HG03558 (cell line): ENCODE measurements around the gene AHR.
"Not testable (repeated sequence)": the region's sequence is repeated elsewhere in the genome, so short reads cannot be mapped to it uniquely, and the experiment has no call there.

ENCODE experiments used
- ATAC-seq: cut with Tn5 transposase; IDR thresholded peaks from one replicate; pipeline ENCODE4 v1.9.1; 2021; ENCODE audit warnings: moderate number of reproducible peaks; ENCODE audit not compliant: unreplicated experiment; ENCODE audit errors: extremely low read depth

The AHR gene

GRCh38 chr7:17333221-17333620 is 34.8 kb downstream of the AHR start:
- no peak for ATAC-seq

DNA sequence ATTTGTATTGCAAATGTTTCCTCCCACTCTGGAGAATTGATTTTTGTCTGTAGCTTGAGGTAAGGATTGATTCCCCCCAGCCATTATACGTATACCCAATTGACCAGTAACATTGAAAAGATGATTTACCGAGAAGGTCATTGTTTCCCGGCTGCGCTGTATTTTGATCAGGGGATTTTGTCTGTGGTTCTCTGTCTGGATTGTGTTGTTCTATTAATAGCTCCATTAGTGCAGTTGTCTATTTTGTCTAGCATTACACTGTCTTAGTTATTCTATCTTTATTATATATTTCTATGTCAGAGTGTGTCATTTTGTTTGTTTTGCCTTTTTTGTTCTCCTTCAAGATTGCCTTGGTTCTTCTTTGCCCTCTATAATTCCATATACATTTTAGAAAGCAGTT is 37.7 kb downstream of the AHR start:
- ATAC-seq, result no peak

- no peak for ATAC-seq
These were observed 40.7 kb downstream of the AHR start for GRCh38 chr7:17339139-17339538.

- ATAC-seq, result no peak
These were observed 41.5 kb downstream of the AHR start for GRCh38 chr7:17339952-17340351.

GRCh38 chr7:17340655-17341054 is 42.2 kb downstream of the AHR start:
- ATAC-seq, result no peak

DNA sequence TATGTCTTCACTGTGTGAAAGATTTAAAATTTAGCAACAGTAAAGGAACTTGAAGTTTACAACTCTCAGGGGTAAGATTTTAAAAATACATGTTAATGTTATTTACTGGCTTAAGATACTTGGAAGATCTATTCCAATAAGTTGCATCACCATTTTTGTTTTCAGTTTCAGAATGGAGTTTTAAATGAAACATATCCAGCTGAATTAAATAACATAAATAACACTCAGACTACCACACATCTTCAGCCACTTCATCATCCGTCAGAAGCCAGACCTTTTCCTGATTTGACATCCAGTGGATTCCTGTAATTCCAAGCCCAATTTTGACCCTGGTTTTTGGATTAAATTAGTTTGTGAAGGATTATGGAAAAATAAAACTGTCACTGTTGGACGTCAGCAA is 44.3 kb downstream of the AHR start:
- ATAC-seq, result no peak

GRCh38 chr7:17347401-17347800 is 48.9 kb downstream of the AHR start:
- ATAC-seq, result no peak

DNA sequence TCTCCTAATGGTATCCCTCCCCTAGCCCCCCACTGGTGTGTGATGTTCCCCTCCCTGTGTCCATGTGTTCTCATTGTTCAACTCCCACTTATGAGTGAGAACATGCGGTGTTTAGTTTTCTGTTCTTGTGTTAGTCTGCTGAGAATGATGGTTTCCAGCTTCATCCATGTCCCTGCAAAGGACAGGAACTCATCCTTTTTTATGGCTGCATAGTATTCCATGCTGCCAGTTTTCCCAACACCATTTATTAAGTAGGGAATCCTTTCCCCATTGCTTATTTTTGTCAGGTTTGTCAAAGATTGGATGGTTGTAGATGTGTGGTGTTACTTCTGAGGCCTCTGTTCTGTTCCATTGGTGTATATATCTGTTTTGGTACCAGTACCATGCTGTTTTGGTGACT is 50.5 kb downstream of the AHR start:
- not testable (repeated sequence) for ATAC-seq

- not testable (repeated sequence) for ATAC-seq
These were observed 51.9 kb downstream of the AHR start for GRCh38 chr7:17350321-17350720.

DNA sequence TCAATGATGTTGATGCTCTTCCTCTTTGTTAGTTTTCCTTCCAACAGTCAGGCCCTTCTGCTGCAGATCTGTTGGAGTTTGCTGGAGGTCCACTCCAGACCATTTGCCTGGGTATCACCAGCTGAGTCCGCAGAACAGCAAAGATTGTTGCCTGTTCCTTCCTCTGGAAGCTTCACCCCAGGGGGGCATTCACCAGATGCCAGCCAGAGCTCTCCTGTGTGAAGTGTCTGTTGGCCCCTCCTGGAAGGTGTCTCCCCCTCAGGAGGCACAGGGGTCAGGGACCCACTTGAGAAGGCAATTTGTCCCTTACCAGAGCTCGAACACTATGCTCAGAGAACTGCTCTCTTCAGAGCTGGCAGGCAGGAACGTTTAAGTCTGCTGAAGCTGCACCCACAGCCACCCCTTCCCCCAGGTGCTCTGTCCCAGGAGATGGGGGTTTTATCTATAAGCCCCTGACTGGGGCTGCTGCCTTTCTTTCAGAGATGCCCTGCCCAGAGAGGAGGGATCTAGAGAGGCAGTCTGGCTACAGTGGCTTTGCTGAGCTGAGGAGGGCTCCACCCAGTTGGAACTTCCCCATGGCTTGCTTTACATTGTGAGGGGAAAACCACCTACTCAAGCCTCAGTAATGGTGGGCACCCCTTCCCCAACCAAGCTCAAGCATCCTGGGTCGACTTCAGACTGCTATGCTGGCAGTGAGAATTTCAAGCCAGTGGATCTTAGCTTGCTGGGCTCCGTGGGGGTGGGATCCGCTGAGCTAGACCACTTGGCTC is 55.4 kb downstream of the AHR start:
- not testable (repeated sequence) for ATAC-seq

DNA sequence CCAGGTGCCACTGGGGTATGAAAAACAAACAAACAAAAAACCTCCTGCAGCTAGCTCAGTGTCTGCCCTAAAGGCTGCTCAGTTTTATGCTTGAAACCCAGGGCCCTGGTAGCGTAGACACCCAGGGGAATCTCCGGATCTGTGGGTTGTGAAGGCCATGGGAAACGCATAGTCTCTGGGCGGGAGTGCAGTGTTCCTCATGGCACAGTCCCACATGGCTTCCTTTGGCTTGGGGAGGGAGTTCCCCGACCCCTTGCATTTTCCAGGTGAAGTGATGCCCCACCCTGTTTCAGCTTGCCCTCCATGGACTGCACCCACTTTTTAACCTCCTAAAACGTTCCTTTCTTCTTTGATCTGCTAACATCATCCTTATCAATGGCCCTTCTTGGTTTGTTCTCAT is 56.0 kb downstream of the AHR start:
- ATAC-seq, result no peak

GRCh38 chr7:17355050-17355449 is 56.6 kb downstream of the AHR start:
- no peak for ATAC-seq

GRCh38 chr7:17357952-17358351 is 59.5 kb downstream of the AHR start:
- ATAC-seq, result no peak

GRCh38 chr7:17359610-17360009 is 61.2 kb downstream of the AHR start:
- no peak for ATAC-seq

- ATAC-seq, result no peak
These were observed 64.1 kb downstream of the AHR start for GRCh38 chr7:17362439-17363105.

DNA sequence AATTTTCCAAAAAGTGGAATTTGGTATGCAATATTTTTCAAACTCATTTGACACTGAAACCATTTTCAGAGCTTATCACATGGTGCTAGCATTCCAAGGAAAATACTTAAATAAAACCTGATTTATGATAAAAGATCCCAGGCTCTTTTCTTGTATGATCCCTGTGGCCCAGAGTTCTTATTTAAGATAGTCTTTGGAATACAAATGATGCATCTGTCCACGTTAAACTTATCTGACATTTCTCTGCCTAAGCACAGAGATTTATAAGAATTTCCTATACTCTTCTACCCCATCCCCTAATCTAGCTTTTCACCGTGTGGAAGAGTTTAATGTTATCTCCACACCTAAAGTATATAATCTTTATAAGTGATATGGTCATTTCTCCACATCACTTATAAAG is 66.2 kb downstream of the AHR start:
- no peak for ATAC-seq

- no peak for ATAC-seq
These were observed 67.3 kb downstream of the AHR start for GRCh38 chr7:17365775-17366174.

- no peak for ATAC-seq
These were observed 69.0 kb downstream of the AHR start for GRCh38 chr7:17367502-17367901.

GRCh38 chr7:17368856-17369524 is 70.5 kb downstream of the AHR start:
- no peak for ATAC-seq

GRCh38 chr7:17369691-17370426 is 71.4 kb downstream of the AHR start:
- no peak for ATAC-seq
